NCI-H510A (cell line): ENCODE results near the gene HOTAIR.

Experiments used
- DNase-seq: peaks from one replicate; lab custom pipeline; 2025; lab: John Stamatoyannopoulos, UW

Gene HOTAIR

DNA sequence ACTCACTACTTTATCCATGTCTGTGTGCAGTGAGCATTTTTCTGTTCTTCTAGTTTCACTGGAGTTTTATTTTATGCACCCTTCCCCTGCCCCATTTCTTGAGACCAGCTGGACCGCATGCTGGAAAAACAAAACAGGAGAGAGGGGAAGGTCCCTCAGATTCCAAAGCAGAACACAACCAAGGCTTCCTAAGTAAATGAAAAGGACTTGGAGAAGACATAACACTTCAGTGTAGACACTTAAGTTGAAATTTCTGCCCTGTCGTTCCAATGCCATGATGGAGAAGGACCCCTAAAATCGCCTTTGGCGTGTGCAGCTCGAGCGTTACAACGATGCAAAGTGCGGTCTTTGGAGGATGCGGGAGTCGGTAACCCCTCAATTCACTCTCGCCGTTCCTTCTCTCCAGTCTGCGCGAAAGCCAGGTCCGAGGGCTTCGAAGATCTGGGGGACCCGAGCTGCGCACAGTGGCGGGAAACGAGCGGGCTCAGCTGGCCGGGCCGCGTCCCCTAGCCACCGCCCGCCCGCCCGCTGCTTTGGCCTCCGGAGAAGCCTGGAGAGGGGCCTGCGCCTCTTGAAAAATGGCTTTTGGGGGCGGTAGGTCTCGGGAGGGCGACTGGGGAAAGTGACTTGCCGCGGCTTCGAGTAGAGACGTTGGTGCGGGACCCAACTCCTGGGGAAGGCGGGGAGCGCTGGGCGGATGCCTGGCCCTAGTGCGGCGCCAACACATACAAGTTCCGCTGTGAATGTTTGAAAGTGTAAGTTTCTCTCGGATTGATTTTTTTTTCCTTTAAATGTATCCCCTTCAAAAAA, 47.3 kb downstream of the HOTAIR start:
- no peak for DNase-seq

- DNase-seq = no peak
These were observed 50.0 kb downstream of the HOTAIR start for GRCh38 chr12:53924521-53925405.

DNA sequence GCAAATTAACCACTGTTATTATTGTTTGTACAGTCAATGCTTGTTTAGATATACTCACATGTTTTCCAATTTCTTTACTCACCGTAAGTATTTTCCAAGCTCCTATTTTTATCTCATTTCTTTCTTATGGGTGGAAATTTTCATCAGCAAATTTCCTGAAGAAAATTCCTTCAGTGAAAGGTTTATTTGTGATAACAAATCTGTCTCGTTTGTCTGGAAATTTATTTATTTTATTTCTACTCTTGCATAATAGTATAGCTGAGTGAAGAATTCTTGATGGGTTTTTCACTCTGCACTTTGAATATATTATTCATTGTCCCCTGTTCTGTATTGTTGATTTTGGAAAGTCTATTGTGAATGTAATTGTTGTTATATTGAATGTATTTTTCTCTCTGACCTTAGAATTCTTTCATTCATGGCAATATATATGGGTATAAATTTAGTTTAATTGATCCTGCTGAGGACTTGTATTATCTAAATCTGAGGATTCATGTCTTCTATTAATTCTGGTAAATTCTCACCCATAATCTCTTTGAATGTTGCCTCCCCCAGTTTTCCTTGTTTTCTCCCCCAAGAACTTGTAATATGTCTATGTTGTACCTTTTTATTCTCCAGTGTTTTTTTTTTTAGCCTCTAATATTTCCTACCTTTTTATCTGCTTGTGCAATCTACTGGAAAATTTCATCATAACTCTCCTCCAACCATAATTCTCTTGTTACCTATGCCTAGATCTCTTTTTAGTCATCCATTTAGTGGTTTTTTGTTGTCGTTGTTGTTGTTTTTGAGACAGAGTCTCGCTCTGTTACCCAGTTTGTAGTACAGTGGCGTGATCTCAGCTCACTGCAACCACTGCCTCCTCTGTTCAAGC, 57.7 kb downstream of the HOTAIR start:
- no peak for DNase-seq
